Measurements from ENCODE around the gene ASPRV1. TPM values are rescaled to one million over a fixed set of nuclear protein-coding genes. Genes with fewer than 3 reads are reported as not detected.

ASPRV1 gene
- total and polyA plus RNA-seq, 9 donors = 1.1 to 5.5 (median 4.4) TPM

GRCh38 chr2:69914950-69915945, 46.2 kb downstream of the ASPRV1 start, which contains the start of gene MXD1:
Gene MXD1 (plus strand): TSS chr2:69915109. CDS start chr2:69915331, 222 bp downstream.
- intact Hi-C loops (cut with DNase I) = loop anchor here (2.0 to 10.0 kb wide), 10 partner anchors 152 to 390 kb away; partner anchors contain the start of genes FAM136A (in 2 of the 4), PCBP1 (in 2 of the 4) and SNRPG (in 1 of the 4)
- peaks cover 2% of the 10 kb centered on the region for H3K4me1 ChIP-seq (ENCODE audit: insufficient read depth)
- 1% methylated on average over 77 to 81 of the region's 81 CpGs for WGBS, 3 donors
- H3K4me3 ChIP-seq = peak within 1 kb of the TSS; percentile 81
- H3K27ac ChIP-seq = peak within 1 kb of the TSS; percentile 92 to 98
- no peaks in the 10 kb centered on the region for H3K9me3 ChIP-seq
- no peaks in the 10 kb centered on the region for H3K36me3 ChIP-seq
- TF ChIP-seq POLR2A (IDR thresholded peaks at IDR 0.05) (peak; percentile 92), EP300 (IDR thresholded peaks at IDR 0.05) (no peak)
- TF ChIP-seq, protein P1, sequence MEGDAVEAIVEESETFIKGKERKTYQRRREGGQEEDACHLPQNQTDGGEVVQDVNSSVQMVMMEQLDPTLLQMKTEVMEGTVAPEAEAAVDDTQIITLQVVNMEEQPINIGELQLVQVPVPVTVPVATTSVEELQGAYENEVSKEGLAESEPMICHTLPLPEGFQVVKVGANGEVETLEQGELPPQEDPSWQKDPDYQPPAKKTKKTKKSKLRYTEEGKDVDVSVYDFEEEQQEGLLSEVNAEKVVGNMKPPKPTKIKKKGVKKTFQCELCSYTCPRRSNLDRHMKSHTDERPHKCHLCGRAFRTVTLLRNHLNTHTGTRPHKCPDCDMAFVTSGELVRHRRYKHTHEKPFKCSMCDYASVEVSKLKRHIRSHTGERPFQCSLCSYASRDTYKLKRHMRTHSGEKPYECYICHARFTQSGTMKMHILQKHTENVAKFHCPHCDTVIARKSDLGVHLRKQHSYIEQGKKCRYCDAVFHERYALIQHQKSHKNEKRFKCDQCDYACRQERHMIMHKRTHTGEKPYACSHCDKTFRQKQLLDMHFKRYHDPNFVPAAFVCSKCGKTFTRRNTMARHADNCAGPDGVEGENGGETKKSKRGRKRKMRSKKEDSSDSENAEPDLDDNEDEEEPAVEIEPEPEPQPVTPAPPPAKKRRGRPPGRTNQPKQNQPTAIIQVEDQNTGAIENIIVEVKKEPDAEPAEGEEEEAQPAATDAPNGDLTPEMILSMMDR (IDR thresholded peaks at IDR 0.05) = peak in 1 of 3 donors; percentile 17
- DNase-seq = peak in 4 of 5 donors; percentile 15 to 99 (median 40)
- no peaks in the 10 kb centered on the region for H3K27me3 ChIP-seq

DNA sequence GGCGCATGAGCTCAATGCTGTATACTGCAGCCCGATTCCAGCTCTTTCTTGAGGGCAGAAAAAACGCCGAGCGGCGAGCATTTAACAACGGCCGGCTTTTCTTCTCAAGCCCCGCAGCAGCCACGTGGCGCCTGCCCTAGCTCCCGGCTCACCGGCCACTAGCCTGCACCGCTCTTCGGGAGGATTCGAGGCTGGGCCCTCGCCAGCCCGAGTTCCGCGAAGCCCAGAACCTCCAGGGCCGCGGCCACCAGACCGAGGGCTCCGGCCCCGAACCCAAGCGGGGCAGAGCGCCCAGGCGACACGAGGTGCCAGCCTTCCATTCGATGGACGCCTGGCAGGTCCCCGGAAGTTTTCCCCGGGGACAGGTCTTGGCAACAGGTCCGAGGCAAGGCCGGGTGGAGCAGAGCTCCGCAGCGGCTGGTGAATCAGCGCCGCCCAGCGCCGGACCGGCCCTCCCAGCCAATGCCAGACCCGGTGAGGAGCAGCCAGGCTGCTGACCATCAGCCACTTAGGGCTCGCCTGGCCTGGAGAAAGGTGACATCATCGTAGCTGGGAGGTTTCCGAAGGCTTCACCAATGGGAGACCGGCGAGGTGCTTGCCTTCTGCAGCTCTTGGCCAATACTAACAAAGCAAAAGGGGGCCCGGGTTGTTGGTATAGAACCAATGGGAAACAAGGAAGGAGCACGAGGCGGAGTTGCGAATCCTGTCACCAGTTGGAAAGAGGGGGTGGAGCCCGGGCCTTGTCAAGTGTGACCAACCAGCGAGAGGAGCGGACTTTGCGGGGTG, 47.1 kb downstream of the ASPRV1 start:
- DNase-seq = peak; percentile 97 to 100 (median 100)
- no peaks in the 10 kb centered on the region for H3K9me3 ChIP-seq

GRCh38 chr2:69911985-69912563, 49.4 kb downstream of the ASPRV1 start:
- Histone ChIP-seq H3K4me3 (no peak overlapping the region), H3K27ac (no peak overlapping the region), H3K36me3 (no peaks in the 10 kb centered on the region), H3K27me3 (no peaks in the 10 kb centered on the region), H3K4me1 (ENCODE audit: insufficient read depth) (peaks cover 2% of the 10 kb centered on the region), H3K9me3 (no peaks in the 10 kb centered on the region)
- 2 to 3% (median 3%) methylated on average over 2 of the region's 2 CpGs for WGBS, 3 donors
- intact Hi-C loops (cut with DNase I) = loop anchor here (5.0 to 10.0 kb wide), 7 partner anchors 173 to 393 kb away; partner anchors contain the start of genes FAM136A (in 2 of the 4), PCBP1 (in 2 of the 4) and SNRPG (in 1 of the 4)
- DNase-seq = no peak
- no peak for TF ChIP-seq POLR2A (IDR thresholded peaks at IDR 0.05)
- TF ChIP-seq, protein P1 (IDR thresholded peaks at IDR 0.05) = peak; percentile 21 to 61 (median 58)
- no peak for TF ChIP-seq EP300 (IDR thresholded peaks at IDR 0.05)

More for the DNA sequence above, 47.1 kb downstream of the ASPRV1 start:
- WGBS, 3 donors = 0% methylated on average over 48 to 56 of the region's 56 CpGs
- Histone ChIP-seq H3K4me1 (ENCODE audit: insufficient read depth) (peaks cover 2% of the 10 kb centered on the region), H3K27ac (peak overlapping the region; percentile 92 to 98), H3K4me3 (peak overlapping the region; percentile 75), H3K27me3 (no peaks in the 10 kb centered on the region), H3K36me3 (no peaks in the 10 kb centered on the region)
- intact Hi-C loops (cut with DNase I) = loop anchor here (2.0 to 10.0 kb wide), 8 partner anchors 170 to 390 kb away; partner anchors contain the start of genes FAM136A (in 2 of the 4), PCBP1 (in 2 of the 4) and SNRPG (in 1 of the 4)
- TF ChIP-seq, protein P1 (IDR thresholded peaks at IDR 0.05) = peak; percentile 12 to 58 (median 40)
- peak; percentile 93 for TF ChIP-seq POLR2A (IDR thresholded peaks at IDR 0.05)
- TF ChIP-seq EP300 (IDR thresholded peaks at IDR 0.05) = no peak

Other genes with a start within 250 kb of the ASPRV1 start
- 10 to 100 TPM; 25.4 to 89.7 (median 77.1) TPM for gene ANXA4, start 219.5 kb downstream of the ASPRV1 start, total RNA-seq
- gene ANXA4, start 219.5 kb downstream of the ASPRV1 start, polyA plus RNA-seq = 10 to 100 TPM; 43.4 to 71.8 TPM
- gene GMCL1, start 132.0 kb downstream of the ASPRV1 start, total RNA-seq = 10 to 100 TPM in 6 of 7 donors, 1 to 10 TPM in 1; 9.4 to 13.8 (median 12.2) TPM
- gene GMCL1, start 132.0 kb downstream of the ASPRV1 start, polyA plus RNA-seq = 1 to 10 TPM; 6.9 to 9.1 TPM
- 10 to 100 TPM; 31.6 to 69.0 (median 37.0) TPM for gene SNRNP27, start 67.7 kb downstream of the ASPRV1 start, total RNA-seq
- 10 to 100 TPM; 40.7 to 44.2 TPM for gene SNRNP27, start 67.7 kb downstream of the ASPRV1 start, polyA plus RNA-seq
- gene MXD1, start 46.5 kb downstream of the ASPRV1 start, total RNA-seq = 10 to 100 TPM in 4 of 7 donors, 1 to 10 TPM in 3; 5.6 to 13.7 (median 10.1) TPM
- 1 to 10 TPM; 3.4 to 6.3 TPM for gene MXD1, start 46.5 kb downstream of the ASPRV1 start, polyA plus RNA-seq
- gene PCBP1, start 125.8 kb upstream of the ASPRV1 start, total RNA-seq = 100 to 1,000 TPM in 6 of 7 donors, 10 to 100 TPM in 1; 77.1 to 302 (median 267) TPM
- gene PCBP1, start 125.8 kb upstream of the ASPRV1 start, polyA plus RNA-seq = 100 to 1,000 TPM; 207 to 272 TPM
- gene C2orf42, start 229.4 kb upstream of the ASPRV1 start, total RNA-seq = 10 to 100 TPM; 13.9 to 26.1 (median 22.3) TPM
- 10 to 100 TPM in 1 of 2 donors, 1 to 10 TPM in 1; 8.3 to 16.4 TPM for gene C2orf42, start 229.4 kb upstream of the ASPRV1 start, polyA plus RNA-seq